DOHH2 (cell line): Measurements from ENCODE around the gene PGD.

Source experiments
- H3F3A ChIP-seq: fragments of 200-600 bp; sonication (generic), shearing (Covaris generic); 2 replicates; pipeline ENCODE4 v1.6.0; 2016; ENCODE audit warnings: antibody characterized with exemption, mild to moderate bottlenecking; ENCODE audit not compliant: control insufficient read depth, insufficient read depth
- H3K27ac ChIP-seq: fragments of 200-600 bp; sonication (generic); 2 replicates; pipeline ENCODE4 v1.5.1; 2014; ENCODE audit warnings: low read depth, mild to moderate bottlenecking, low read length, moderate library complexity
- H3K27me3 ChIP-seq: fragments of 200-600 bp; sonication (generic); 2 replicates; pipeline ENCODE4 v1.6.1; 2014; ENCODE audit warnings: mild to moderate bottlenecking, low read length, mixed read lengths; ENCODE audit not compliant: control insufficient read depth
- H3K36me3 ChIP-seq: fragments of 200-600 bp; sonication (generic); 2 replicates; pipeline ENCODE4 v1.6.1; 2014; ENCODE audit warnings: mild to moderate bottlenecking, low read length, moderate library complexity, mixed read lengths; ENCODE audit not compliant: control insufficient read depth
- H3K4me1 ChIP-seq: fragments of 200-600 bp; sonication (generic); 2 replicates; pipeline ENCODE4 v1.6.1; 2014; ENCODE audit warnings: mild to moderate bottlenecking, low read length, mixed read lengths; ENCODE audit not compliant: control insufficient read depth
- H3K4me2 ChIP-seq: fragments of 200-600 bp; sonication (generic); 2 replicates; pipeline ENCODE4 v1.6.0; 2014; ENCODE audit warnings: mild to moderate bottlenecking, low read length, moderate library complexity
- H3K4me3 ChIP-seq: fragments of 200-600 bp; sonication (generic); 2 replicates; pipeline ENCODE4 v1.5.1; 2014; ENCODE audit warnings: mild to moderate bottlenecking, low read length, mixed read lengths
- H3K79me2 ChIP-seq: fragments of 200-600 bp; sonication (generic); 2 replicates; pipeline ENCODE4 v1.6.1; 2014; ENCODE audit warnings: mild to moderate bottlenecking, low read length, mixed read lengths; ENCODE audit not compliant: control insufficient read depth
- H3K9me2 ChIP-seq: fragments of 200-600 bp; sonication (generic); replicated peaks from 2 replicates; pipeline ENCODE4 v1.6.1; 2014; ENCODE audit warnings: mild to moderate bottlenecking, low read length, mixed read lengths; ENCODE audit not compliant: control insufficient read depth
- H3K9me3 ChIP-seq: fragments of 200-600 bp; sonication (generic); 2 replicates; pipeline ENCODE4 v1.6.1; 2014; ENCODE audit warnings: antibody characterized with exemption, low read length, mixed read lengths; ENCODE audit not compliant: control insufficient read depth, insufficient read depth
- H4K20me1 ChIP-seq: fragments of 200-600 bp; sonication (generic); 2 replicates; pipeline ENCODE4 v1.6.0; 2014; ENCODE audit warnings: low read depth, mild to moderate bottlenecking, antibody characterized with exemption, low read length, moderate library complexity; ENCODE audit not compliant: control insufficient read depth, insufficient read depth
- CTCF ChIP-seq: fragments of 200-600 bp; sonication (generic); IDR thresholded peaks from one replicate; pipeline ENCODE4 v1.5.1; 2014; ENCODE audit warnings: antibody characterized with exemption, mild to moderate bottlenecking, low read depth, low read length; ENCODE audit not compliant: poor library complexity, severe bottlenecking
- EZH2phosphoT487 ChIP-seq: fragments of 200-600 bp; sonication (generic); IDR thresholded peaks from 2 replicates; pipeline ENCODE4 v1.6.1; 2017; ENCODE audit warnings: borderline replicate concordance, mild to moderate bottlenecking, antibody characterized with exemption, low read length, moderate library complexity, mixed read lengths

PGD gene

GRCh38 chr1:10434590-10434989 is 35.7 kb downstream of the PGD start:
- no peaks in the 10 kb centered on the region for H3F3A ChIP-seq
- no peak overlapping the region for H3K27ac ChIP-seq
- no peaks in the 10 kb centered on the region for H3K9me2 ChIP-seq
- H3K27me3 ChIP-seq, result no peaks in the 10 kb centered on the region
- peaks cover 32% of the 10 kb centered on the region for H3K4me1 ChIP-seq
- no peak for TF ChIP-seq CTCF
- no peak for TF ChIP-seq EZH2phosphoT487
- H3K4me3 ChIP-seq, result no peak overlapping the region
- H3K9me3 ChIP-seq, result no peaks in the 10 kb centered on the region
- peaks cover 23% of the 10 kb centered on the region for H3K36me3 ChIP-seq
- H3K4me2 ChIP-seq, result no peak overlapping the region
- H4K20me1 ChIP-seq, result no peaks in the 10 kb centered on the region
- peaks cover 30% of the 10 kb centered on the region for H3K79me2 ChIP-seq

DNA sequence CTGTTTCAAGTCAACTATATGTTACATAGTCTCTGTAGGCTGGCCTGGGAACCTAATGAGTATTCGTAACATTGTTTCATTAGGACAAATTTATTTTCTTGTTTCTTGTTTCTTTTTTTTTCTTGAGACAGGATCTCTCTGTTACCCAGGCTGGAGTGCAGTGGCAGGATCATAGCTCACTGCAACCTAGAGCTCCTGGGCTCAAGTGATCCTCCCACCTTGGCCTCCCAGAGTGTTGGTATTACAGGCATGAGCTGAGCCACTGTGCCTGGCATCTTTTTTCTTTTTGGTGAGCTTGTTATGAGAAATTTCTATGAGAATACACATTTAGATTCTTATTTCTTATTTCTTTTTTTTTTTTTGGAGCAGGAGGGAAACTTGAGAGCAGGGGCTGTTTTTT is 38.2 kb downstream of the PGD start:
- H3K27ac ChIP-seq, result no peak overlapping the region

DNA sequence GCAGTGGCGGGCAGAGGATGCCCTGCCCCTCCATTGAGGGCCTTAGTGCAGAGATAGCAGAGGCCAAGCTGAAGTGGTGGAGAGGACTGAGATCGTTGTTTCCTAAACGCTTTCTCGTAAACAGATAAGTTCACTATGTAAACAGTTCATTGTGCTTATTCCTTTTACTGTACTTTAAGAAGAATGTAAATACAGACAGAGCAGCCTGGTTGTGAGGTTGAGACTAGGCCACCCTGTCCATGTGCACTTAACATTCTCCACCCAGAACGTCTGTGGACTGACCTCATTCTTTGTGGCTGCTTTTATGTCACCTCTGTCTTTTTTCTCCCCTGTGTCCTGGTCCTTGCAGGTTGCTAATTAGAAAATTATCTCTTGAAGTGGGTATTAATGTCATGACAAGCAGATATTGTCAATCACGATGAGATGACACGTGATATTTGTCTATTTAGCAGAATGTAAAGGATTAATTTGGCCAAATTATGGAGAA is 39.9 kb downstream of the PGD start:
- TF ChIP-seq CTCF (no peak), EZH2phosphoT487 (no peak)
- Histone ChIP-seq H3F3A (0 out of 2 replicates have a peak, but pooled peaks cover 3% of the 10 kb centered on the region), H3K27me3 (no peaks in the 10 kb centered on the region), H3K4me2 (no peak overlapping the region), H3K36me3 (peaks cover 23% of the 10 kb centered on the region), H3K4me1 (peaks cover 2% of the 10 kb centered on the region; the same call in 1 of the 2 replicates), H3K27ac (no peak overlapping the region), H3K9me3 (no peaks in the 10 kb centered on the region), H3K79me2 (0 out of 2 replicates have a peak, but pooled peaks cover 3% of the 10 kb centered on the region), H4K20me1 (no peaks in the 10 kb centered on the region), H3K9me2 (no peaks in the 10 kb centered on the region), H3K4me3 (no peak overlapping the region)

More for the DNA sequence above, 38.2 kb downstream of the PGD start:
- H3K9me3 ChIP-seq, result no peaks in the 10 kb centered on the region
- peaks cover 17% of the 10 kb centered on the region for H3K4me1 ChIP-seq
- no peaks in the 10 kb centered on the region for H3K27me3 ChIP-seq
- no peaks in the 10 kb centered on the region for H3K9me2 ChIP-seq
- peaks cover 12% of the 10 kb centered on the region for H3K79me2 ChIP-seq
- H3K4me2 ChIP-seq, result no peak overlapping the region
- H3K4me3 ChIP-seq, result no peak overlapping the region
- no peaks in the 10 kb centered on the region for H4K20me1 ChIP-seq
- H3F3A ChIP-seq, result 0 out of 2 replicates have a peak, but pooled peaks cover 1% of the 10 kb centered on the region
- H3K36me3 ChIP-seq, result peaks cover 23% of the 10 kb centered on the region
- no peak for TF ChIP-seq CTCF
- no peak for TF ChIP-seq EZH2phosphoT487
